Tongue (tissue), 2 donors: ENCODE results near the gene DIO3. TPM values are rescaled to one million over a fixed set of nuclear protein-coding genes. Genes with fewer than 3 reads are reported as not detected.

Source experiments
- DNase-seq: peaks from one replicate; pipeline ENCODE4 v3.0.0-alpha.2; 2015
- total RNA-seq: library from RNA; depleted of rRNA; stranded (reverse); fragments of >200 nt; gene quantifications from one replicate; pipeline ENCODE4 v1.2.3, GENCODE V29; 2014

Gene DIO3
- total RNA-seq, 1 donor from 2014 or later, result 8.3 TPM

GRCh38 chr14:101598571-101599233 lies 37.4 kb downstream of the DIO3 start:
- DNase-seq, result no peak

- DNase-seq, result no peak
Observed at GRCh38 chr14:101599234-101599885, 38.1 kb downstream of the DIO3 start.

- no peak for DNase-seq
Observed at GRCh38 chr14:101600336-101600890, 39.1 kb downstream of the DIO3 start.

GRCh38 chr14:101600891-101601605 lies 39.8 kb downstream of the DIO3 start:
- no peak for DNase-seq

GRCh38 chr14:101601606-101602465 lies 40.5 kb downstream of the DIO3 start:
- DNase-seq, result no peak

- no peak for DNase-seq
Observed at GRCh38 chr14:101602466-101602840, 41.2 kb downstream of the DIO3 start.

- DNase-seq, result no peak
Observed at GRCh38 chr14:101603096-101603495, 41.8 kb downstream of the DIO3 start.

- DNase-seq, result no peak
Observed at GRCh38 chr14:101604228-101604934, 43.1 kb downstream of the DIO3 start.

- peak; percentile 36 for DNase-seq
Observed at GRCh38 chr14:101604935-101605780, 43.9 kb downstream of the DIO3 start.

- no peak for DNase-seq
Observed at GRCh38 chr14:101605836-101606235, 44.5 kb downstream of the DIO3 start.

Other genes with a start within 250 kb of the DIO3 start
- gene PPP2R5C, start 200.2 kb downstream of the DIO3 start, total RNA-seq, result 86.2 TPM